Endothelial cell (in vitro differentiated cells): ENCODE measurements around the gene RASL10B. TPM values are rescaled to one million over a fixed set of nuclear protein-coding genes. Genes with fewer than 3 reads are reported as not detected.

Experiments
- DNase-seq: peaks from one replicate; pipeline ENCODE4 v3.0.0; 2021; ENCODE audit warnings: low spot score
- H3K27ac Mint-ChIP-seq: one replicate; pipeline ENCODE4 v1.8.0; 2021; ENCODE audit warnings: mixed read lengths, inconsistent platforms; ENCODE audit not compliant: unreplicated experiment
- H3K27me3 Mint-ChIP-seq: one replicate; pipeline ENCODE4 v1.8.0; 2021; ENCODE audit warnings: mild to moderate bottlenecking, moderate library complexity, mixed read lengths, inconsistent platforms; ENCODE audit not compliant: unreplicated experiment
- H3K36me3 Mint-ChIP-seq: one replicate; pipeline ENCODE4 v1.8.0; 2021; ENCODE audit warnings: mild to moderate bottlenecking, low read depth, mixed read lengths, inconsistent platforms; ENCODE audit not compliant: unreplicated experiment
- H3K4me1 Mint-ChIP-seq: one replicate; pipeline ENCODE4 v1.8.0; 2021; ENCODE audit warnings: mild to moderate bottlenecking, mixed read lengths, inconsistent platforms; ENCODE audit not compliant: unreplicated experiment
- H3K4me3 Mint-ChIP-seq: one replicate; pipeline ENCODE4 v1.8.0; 2021; ENCODE audit warnings: mild to moderate bottlenecking, mixed read lengths, inconsistent platforms; ENCODE audit not compliant: unreplicated experiment
- H3K9me3 Mint-ChIP-seq: one replicate; pipeline ENCODE4 v1.8.0; 2021; ENCODE audit warnings: mixed read lengths, inconsistent platforms; ENCODE audit not compliant: unreplicated experiment
- total RNA-seq: library from RNA; stranded (reverse); fragmentation: NEBNext Ultra II Directional; extraction: Animal tissue kit (Norgen Biotek cat#: 25700); gene quantifications from one replicate; pipeline ENCODE4 v1.2.1, GENCODE V29; 2021; ENCODE audit not compliant: unreplicated experiment
- TF ChIP-seq, protein P1 (sequence below): fragments of 200-600 bp; sonication (generic); IDR thresholded peaks from one replicate; pipeline ENCODE4 v1.5.0; 2021; ENCODE audit warnings: antibody characterized with exemption; ENCODE audit not compliant: unreplicated experiment

Gene RASL10B
- total RNA-seq, 1 donor from 2014 or later, result 1.7 TPM

GRCh38 chr17:35716173-35716572 lies 15.3 kb upstream of the RASL10B start:
- peaks cover under 1% of the 10 kb centered on the region for H3K27me3 Mint-ChIP-seq
- no peak overlapping the region for H3K27ac Mint-ChIP-seq
- H3K4me1 Mint-ChIP-seq, result peaks cover 6% of the 10 kb centered on the region
- no peaks in the 10 kb centered on the region for H3K9me3 Mint-ChIP-seq
- DNase-seq, result no peak
- H3K36me3 Mint-ChIP-seq, result peaks cover 10% of the 10 kb centered on the region
- TF ChIP-seq, protein P1, sequence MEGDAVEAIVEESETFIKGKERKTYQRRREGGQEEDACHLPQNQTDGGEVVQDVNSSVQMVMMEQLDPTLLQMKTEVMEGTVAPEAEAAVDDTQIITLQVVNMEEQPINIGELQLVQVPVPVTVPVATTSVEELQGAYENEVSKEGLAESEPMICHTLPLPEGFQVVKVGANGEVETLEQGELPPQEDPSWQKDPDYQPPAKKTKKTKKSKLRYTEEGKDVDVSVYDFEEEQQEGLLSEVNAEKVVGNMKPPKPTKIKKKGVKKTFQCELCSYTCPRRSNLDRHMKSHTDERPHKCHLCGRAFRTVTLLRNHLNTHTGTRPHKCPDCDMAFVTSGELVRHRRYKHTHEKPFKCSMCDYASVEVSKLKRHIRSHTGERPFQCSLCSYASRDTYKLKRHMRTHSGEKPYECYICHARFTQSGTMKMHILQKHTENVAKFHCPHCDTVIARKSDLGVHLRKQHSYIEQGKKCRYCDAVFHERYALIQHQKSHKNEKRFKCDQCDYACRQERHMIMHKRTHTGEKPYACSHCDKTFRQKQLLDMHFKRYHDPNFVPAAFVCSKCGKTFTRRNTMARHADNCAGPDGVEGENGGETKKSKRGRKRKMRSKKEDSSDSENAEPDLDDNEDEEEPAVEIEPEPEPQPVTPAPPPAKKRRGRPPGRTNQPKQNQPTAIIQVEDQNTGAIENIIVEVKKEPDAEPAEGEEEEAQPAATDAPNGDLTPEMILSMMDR, result no peak
- no peak overlapping the region for H3K4me3 Mint-ChIP-seq

DNA sequence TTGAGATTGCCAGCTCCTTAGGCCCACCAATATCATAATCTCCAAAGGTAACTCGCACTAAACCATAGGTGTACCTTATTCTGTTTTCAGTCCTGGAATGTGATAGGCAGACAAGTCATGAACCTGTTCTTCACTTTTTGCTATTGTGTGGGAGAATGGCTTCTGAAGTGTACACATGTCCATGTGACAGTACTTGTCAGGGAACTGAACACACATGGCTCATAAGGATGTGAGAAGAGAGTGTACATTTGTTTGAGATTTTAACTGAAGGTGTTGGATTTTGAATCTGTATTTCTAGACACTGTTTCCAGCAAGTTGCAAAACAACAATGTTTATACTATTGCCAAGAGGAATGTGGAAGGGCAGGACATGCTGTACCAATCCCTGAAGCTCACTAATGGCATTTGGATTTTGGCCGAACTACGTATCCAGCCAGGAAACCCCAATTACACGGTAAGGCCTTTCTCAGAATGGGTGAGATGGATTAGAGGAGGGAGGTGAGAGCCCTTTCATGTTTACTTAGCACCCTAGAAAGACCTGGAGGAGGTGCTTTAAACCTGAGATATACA lies 14.5 kb upstream of the RASL10B start:
- H3K4me1 Mint-ChIP-seq, result peaks cover 6% of the 10 kb centered on the region
- TF ChIP-seq, protein P1, result no peak
- H3K4me3 Mint-ChIP-seq, result no peak overlapping the region
- no peaks in the 10 kb centered on the region for H3K9me3 Mint-ChIP-seq
- peaks cover 9% of the 10 kb centered on the region for H3K36me3 Mint-ChIP-seq
- no peak for DNase-seq
- H3K27me3 Mint-ChIP-seq, result no peaks in the 10 kb centered on the region
- H3K27ac Mint-ChIP-seq, result no peak overlapping the region

DNA sequence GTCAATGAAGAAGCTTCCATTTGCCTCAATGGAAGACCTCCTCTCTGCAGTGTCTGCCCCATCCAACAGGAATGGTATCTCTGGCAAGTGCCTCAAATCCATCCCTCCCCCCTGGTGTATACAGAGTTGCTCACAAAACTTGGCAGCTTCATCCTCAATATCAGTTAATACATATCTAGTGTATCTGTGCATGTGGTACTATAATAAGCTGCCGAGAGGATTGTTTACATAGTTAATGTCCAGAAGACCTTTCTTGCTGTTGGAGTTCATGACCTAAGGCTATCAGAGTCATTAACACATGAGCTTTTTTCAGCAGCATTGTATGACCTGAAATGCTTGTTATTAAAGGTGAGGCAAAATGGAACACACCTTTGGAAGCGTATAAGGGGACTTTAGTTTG lies 14.0 kb upstream of the RASL10B start:
- TF ChIP-seq, protein P1, result no peak
- DNase-seq, result no peak
- peaks cover 6% of the 10 kb centered on the region for H3K4me1 Mint-ChIP-seq
- H3K36me3 Mint-ChIP-seq, result peaks cover 9% of the 10 kb centered on the region
- no peaks in the 10 kb centered on the region for H3K9me3 Mint-ChIP-seq
- no peak overlapping the region for H3K27ac Mint-ChIP-seq
- H3K27me3 Mint-ChIP-seq, result no peaks in the 10 kb centered on the region
- no peak overlapping the region for H3K4me3 Mint-ChIP-seq

DNA sequence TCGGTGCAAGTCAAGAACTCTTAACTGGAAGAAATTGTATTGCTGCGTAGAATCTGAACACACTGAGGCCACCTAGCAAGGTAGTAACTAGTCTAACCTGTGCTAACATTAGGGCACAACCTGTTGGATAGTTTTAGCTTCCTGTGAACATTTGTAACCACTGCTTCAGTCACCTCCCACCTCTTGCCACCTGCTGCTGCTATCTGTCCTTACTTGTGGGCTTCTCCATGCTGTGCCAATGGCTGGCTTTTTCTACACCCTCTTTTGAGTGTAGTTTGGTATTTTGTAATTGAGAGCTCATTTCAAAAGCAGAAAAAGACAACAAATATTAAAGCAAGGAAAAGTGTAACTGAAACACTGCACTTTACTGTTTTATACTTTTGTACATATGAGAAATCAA lies 7.7 kb upstream of the RASL10B start:
- peaks cover 6% of the 10 kb centered on the region for H3K4me1 Mint-ChIP-seq
- no peak overlapping the region for H3K27ac Mint-ChIP-seq
- no peak overlapping the region for H3K4me3 Mint-ChIP-seq
- no peaks in the 10 kb centered on the region for H3K27me3 Mint-ChIP-seq
- TF ChIP-seq, protein P1, result no peak
- H3K36me3 Mint-ChIP-seq, result peaks cover 28% of the 10 kb centered on the region
- DNase-seq, result no peak
- no peaks in the 10 kb centered on the region for H3K9me3 Mint-ChIP-seq

DNA sequence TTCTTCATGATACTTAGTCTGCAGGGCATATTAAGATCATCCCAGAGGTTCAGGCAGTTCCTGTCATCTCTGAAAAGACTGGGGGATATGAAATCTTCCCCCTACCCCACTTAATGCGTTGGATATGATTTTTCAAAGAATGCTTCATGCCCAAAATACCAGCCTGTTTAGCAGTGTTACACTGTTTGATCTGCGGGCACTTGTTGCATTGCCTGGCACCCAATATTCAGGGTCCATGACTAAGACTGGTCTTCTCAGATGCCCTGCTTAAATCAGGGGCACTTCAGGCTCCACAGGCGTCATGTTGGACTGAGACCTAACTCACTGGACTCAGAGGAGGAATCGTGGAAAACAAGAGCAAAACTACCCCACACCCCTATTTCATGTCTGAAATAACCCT lies 6.4 kb upstream of the RASL10B start:
- H3K27me3 Mint-ChIP-seq, result no peaks in the 10 kb centered on the region
- H3K36me3 Mint-ChIP-seq, result peaks cover 24% of the 10 kb centered on the region
- peaks cover 6% of the 10 kb centered on the region for H3K4me1 Mint-ChIP-seq
- H3K9me3 Mint-ChIP-seq, result no peaks in the 10 kb centered on the region
- no peak overlapping the region for H3K4me3 Mint-ChIP-seq
- no peak overlapping the region for H3K27ac Mint-ChIP-seq
- DNase-seq, result no peak
- TF ChIP-seq, protein P1, result no peak
